IMR-90 (cell line): ENCODE measurements around the gene POU2AF2. TPM values are rescaled to one million over a fixed set of nuclear protein-coding genes. Genes with fewer than 3 reads are reported as not detected.

Experiments
- ATAC-seq: fragments of 200-7000 bp; cut with Tn5 transposase; 2 replicates; pipeline ENCODE4 v1.9.1; 2020; ENCODE audit warnings: low read depth, mild to moderate bottlenecking, moderate library complexity
- BruUV-seq: library from RNA; stranded (reverse); fragments of 400-500 nt; replicated peaks from 2 replicates; lab custom pipeline; 2021; lab: Mats Ljungman, UMichigan
- CTCF ChIA-PET: fragments of 300-600 bp; formaldehyde crosslinking; extraction: SDS; loops from one replicate; lab custom pipeline; 2021; ENCODE audit warnings: antibody characterized with exemption; lab: Yijun Ruan, JAX
- POLR2A ChIA-PET: fragments of 300-600 bp; sonication (Branson Sonifier 250); formaldehyde crosslinking; loops from one replicate; lab custom pipeline; 2022; ENCODE audit warnings: antibody characterized with exemption; ENCODE audit not compliant: unreplicated experiment; lab: Charles Lee
- DNase-seq: peaks from one replicate; pipeline ENCODE4 v3.0.0; 2013
- H2AFZ ChIP-seq: replicated peaks from 2 replicates; pipeline ENCODE3; 2013; ENCODE audit warnings: low read length, mild to moderate bottlenecking; ENCODE audit not compliant: poor library complexity
- H2AK5ac ChIP-seq: 2 replicates; pipeline ENCODE4 v1.6.1; 2013; ENCODE audit warnings: low read depth, low read length, inconsistent platforms
- H2AK9ac ChIP-seq: replicated peaks from 2 replicates; pipeline ENCODE3; 2013; ENCODE audit warnings: mild to moderate bottlenecking, low read depth, low read length, moderate library complexity; ENCODE audit not compliant: poor library complexity
- H2BK120ac ChIP-seq: 2 replicates; pipeline ENCODE4 v1.6.1; 2013; ENCODE audit warnings: low read depth, low read length, inconsistent platforms
- H2BK15ac ChIP-seq: 3 replicates; pipeline ENCODE4 v1.6.1; 2013; ENCODE audit warnings: low read depth, low read length, inconsistent platforms
- H2BK20ac ChIP-seq: 2 replicates; pipeline ENCODE4 v1.6.1; 2013; ENCODE audit warnings: low read depth, mild to moderate bottlenecking, inconsistent platforms, low read length, moderate library complexity
- H2BK5ac ChIP-seq: 2 replicates; pipeline ENCODE4 v1.6.1; 2013; ENCODE audit warnings: mild to moderate bottlenecking, low read depth, low read length, inconsistent platforms; ENCODE audit not compliant: poor library complexity, severe bottlenecking
- H3K14ac ChIP-seq: replicated peaks from 2 replicates; pipeline ENCODE4 v1.6.1; 2013; ENCODE audit warnings: low read depth, low read length, inconsistent platforms
- H3K18ac ChIP-seq: 2 replicates; pipeline ENCODE4 v1.6.1; 2013; ENCODE audit warnings: low read depth, low read length, control low read depth
- H3K23ac ChIP-seq: 2 replicates; pipeline ENCODE4 v1.6.1; 2013; ENCODE audit warnings: low read depth, low read length, inconsistent platforms
- H3K27ac ChIP-seq: 2 replicates; pipeline ENCODE4 v1.5.1; 2013; ENCODE audit warnings: mild to moderate bottlenecking, control low read depth, low read length; ENCODE audit not compliant: insufficient read depth
- H3K27me3 ChIP-seq: 2 replicates; pipeline ENCODE4 v1.6.1; 2013; ENCODE audit warnings: low read length; ENCODE audit not compliant: control insufficient read depth, insufficient read depth
- H3K36me3 ChIP-seq: 2 replicates; pipeline ENCODE4 v1.6.1; 2013; ENCODE audit warnings: low read length, mixed read lengths; ENCODE audit not compliant: control insufficient read depth, insufficient read depth
- H3K4ac ChIP-seq: 2 replicates; pipeline ENCODE4 v1.6.1; 2013; ENCODE audit warnings: low read depth, low read length, inconsistent platforms
- H3K4me1 ChIP-seq: 2 replicates; pipeline ENCODE4 v1.6.1; 2013; ENCODE audit warnings: low read length, mixed read lengths; ENCODE audit not compliant: control insufficient read depth, insufficient read depth
- H3K4me2 ChIP-seq: 2 replicates; pipeline ENCODE4 v1.6.1; 2013; ENCODE audit warnings: low read depth, mild to moderate bottlenecking, control low read depth, low read length, moderate library complexity
- H3K4me3 ChIP-seq: 2 replicates; pipeline ENCODE4 v1.5.1; 2013; ENCODE audit warnings: low read depth, mild to moderate bottlenecking, control low read depth, low read length, moderate library complexity; ENCODE audit not compliant: insufficient read depth
- H3K56ac ChIP-seq: 2 replicates; pipeline ENCODE4 v1.6.1; 2013; ENCODE audit warnings: low read length, inconsistent platforms; ENCODE audit not compliant: insufficient read depth; ENCODE audit errors: extremely low read depth
- H3K79me1 ChIP-seq, 2 experiments: 2 replicates each; pipeline ENCODE4 v1.6.1; 2013; ENCODE audit warnings: low read length in 2 of 2, inconsistent platforms in 1 of 2, low read depth in 1 of 2
- H3K9ac ChIP-seq: 2 replicates; pipeline ENCODE4 v1.6.1; 2013; ENCODE audit warnings: low read depth, low read length, control low read depth
- H3K9me1 ChIP-seq: 2 replicates; pipeline ENCODE4 v1.6.1; 2013; ENCODE audit warnings: low read length, inconsistent platforms; ENCODE audit not compliant: insufficient read depth
- H3K9me3 ChIP-seq: 2 replicates; pipeline ENCODE4 v1.6.1; 2013; ENCODE audit warnings: low read length; ENCODE audit not compliant: control insufficient read depth, insufficient read depth
- H4K20me1 ChIP-seq: 2 replicates; pipeline ENCODE4 v1.6.1; 2013; ENCODE audit warnings: low read length, inconsistent platforms; ENCODE audit not compliant: insufficient read depth
- H4K5ac ChIP-seq: 2 replicates; pipeline ENCODE4 v1.6.1; 2013; ENCODE audit warnings: mild to moderate bottlenecking, low read depth, low read length, control low read depth
- H4K8ac ChIP-seq, 2 experiments: 2 replicates each; pipeline ENCODE4 v1.6.1; 2013; ENCODE audit warnings: low read depth in 2 of 2, low read length in 2 of 2, control low read depth in 1 of 2, inconsistent platforms in 1 of 2
- H4K91ac ChIP-seq: 2 replicates; pipeline ENCODE4 v1.6.1; 2013; ENCODE audit warnings: low read depth, low read length, inconsistent platforms; ENCODE audit not compliant: insufficient read depth
- BHLHE40 ChIP-seq: fragments of 150-350 bp; IDR thresholded peaks from 2 replicates; pipeline ENCODE4 v1.6.1; 2016; ENCODE audit warnings: mild to moderate bottlenecking, low read depth, low read length
- CEBPB ChIP-seq: IDR thresholded peaks from 2 replicates; pipeline ENCODE4 v1.6.1; 2012; ENCODE audit warnings: low read depth, low read length, improper control_type of control experiment
- CHD1 ChIP-seq: IDR thresholded peaks from 2 replicates; pipeline ENCODE4 v1.6.1; 2012; ENCODE audit warnings: low read depth, low read length, improper control_type of control experiment
- FOS ChIP-seq: fragments of 150-350 bp; IDR thresholded peaks from 2 replicates; pipeline ENCODE4 v1.6.1; 2016; ENCODE audit warnings: low read depth, low read length
- MAFK ChIP-seq: IDR thresholded peaks from 2 replicates; pipeline ENCODE4 v1.6.1; 2012; ENCODE audit warnings: low read depth, low read length, improper control_type of control experiment
- MAZ ChIP-seq: IDR thresholded peaks from 2 replicates; pipeline ENCODE4 v1.6.1; 2012; ENCODE audit warnings: low read depth, mild to moderate bottlenecking, low read length, improper control_type of control experiment, moderate library complexity, borderline replicate concordance
- MXI1 ChIP-seq: IDR thresholded peaks from 2 replicates; pipeline ENCODE4 v1.6.1; 2012; ENCODE audit warnings: low read depth, mild to moderate bottlenecking, low read length, moderate library complexity, borderline replicate concordance
- NFE2L2 ChIP-seq: fragments of 150-350 bp; IDR thresholded peaks from 2 replicates; pipeline ENCODE4 v1.6.1; 2016; ENCODE audit warnings: low read depth, mild to moderate bottlenecking, low read length
- POLR2A ChIP-seq: IDR thresholded peaks from 2 replicates; pipeline ENCODE4 v1.6.1; 2012; ENCODE audit warnings: mild to moderate bottlenecking, low read depth, low read length
- RFX5 ChIP-seq: IDR thresholded peaks from 2 replicates; pipeline ENCODE4 v1.8.0; 2012; ENCODE audit warnings: low read depth, mild to moderate bottlenecking, low read length, moderate library complexity
- SMC3 ChIP-seq: fragments of 150-350 bp; IDR thresholded peaks from 2 replicates; pipeline ENCODE4 v1.6.1; 2016; ENCODE audit warnings: low read depth, mild to moderate bottlenecking, antibody characterized with exemption, low read length, moderate library complexity
- dilution Hi-C: fragments of 300-500 bp; cut with HindIII; formaldehyde crosslinking; loops from one replicate; pipeline ENCODE4 v1.14.3; 2018; ENCODE audit warnings: low sequenced_read_pairs; ENCODE audit not compliant: unreplicated experiment
- in situ Hi-C: fragments of 300-500 bp; cut with MboI; formaldehyde crosslinking; loops from 3 replicates; pipeline ENCODE4 v1.14.3; 2019; ENCODE audit warnings: low sequenced_read_pairs, inconsistent platforms, mixed read lengths
- intact Hi-C: fragments of 100-400 bp; cut with micrococcal nuclease; formaldehyde crosslinking; loops from 2 replicates; pipeline ENCODE4 v1.10.0; 2022
- polyA plus RNA-seq, 3 experiments: library from polyadenylated mRNA; depleted of rRNA; stranded (reverse); fragments of >200 nt; gene quantifications; 2 replicates each; pipeline ENCODE4 v1.2.3, GENCODE V29; 2012; ENCODE audit warnings: low replicate concordance in 1 of 3
- total RNA-seq: library from RNA; depleted of rRNA; stranded (reverse); fragments of >200 nt; gene quantifications from 2 replicates; pipeline ENCODE4 v1.2.3, GENCODE V29; 2012
- TF ChIP-seq, protein P1 (sequence below): conservative IDR thresholded peaks from 2 replicates; pipeline ENCODE4 v1.5.1; 2012; ENCODE audit warnings: mild to moderate bottlenecking, low read depth, low read length, improper control_type of control experiment
- TF ChIP-seq, protein P2 (sequence below): fragments of 150-350 bp; IDR thresholded peaks from 2 replicates; pipeline ENCODE4 v1.6.1; 2016; ENCODE audit warnings: low read depth, mild to moderate bottlenecking, low read length, moderate library complexity, borderline replicate concordance

POU2AF2 gene
- total and polyA plus RNA-seq, 2 of the 4 experiments (the other 2 are of a cell fraction), result not detected

DNA sequence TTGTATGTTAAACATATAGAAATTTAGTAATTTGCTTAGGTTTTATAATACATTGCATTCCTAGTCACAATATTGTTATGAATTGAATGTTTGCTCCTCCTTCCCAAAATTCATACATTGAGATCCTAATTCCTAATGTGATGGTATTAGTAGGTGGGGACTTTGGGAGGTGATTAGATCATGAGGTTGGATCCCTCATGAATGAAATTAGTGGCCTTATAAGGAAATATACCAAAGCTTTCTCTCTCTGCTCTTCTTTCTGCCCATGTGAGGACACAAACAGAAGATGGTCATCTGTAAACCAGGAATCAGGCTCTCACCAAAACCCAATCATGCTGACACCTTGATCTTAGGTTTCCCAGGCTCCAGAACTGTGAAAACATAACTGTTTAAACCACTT lies 41.3 kb upstream of the POU2AF2 start:
- TF ChIP-seq POLR2A, result no peak
- TF ChIP-seq CHD1, result no peak
- TF ChIP-seq MAZ, result no peak
- TF ChIP-seq CEBPB, result no peak
- TF ChIP-seq, protein P1, sequence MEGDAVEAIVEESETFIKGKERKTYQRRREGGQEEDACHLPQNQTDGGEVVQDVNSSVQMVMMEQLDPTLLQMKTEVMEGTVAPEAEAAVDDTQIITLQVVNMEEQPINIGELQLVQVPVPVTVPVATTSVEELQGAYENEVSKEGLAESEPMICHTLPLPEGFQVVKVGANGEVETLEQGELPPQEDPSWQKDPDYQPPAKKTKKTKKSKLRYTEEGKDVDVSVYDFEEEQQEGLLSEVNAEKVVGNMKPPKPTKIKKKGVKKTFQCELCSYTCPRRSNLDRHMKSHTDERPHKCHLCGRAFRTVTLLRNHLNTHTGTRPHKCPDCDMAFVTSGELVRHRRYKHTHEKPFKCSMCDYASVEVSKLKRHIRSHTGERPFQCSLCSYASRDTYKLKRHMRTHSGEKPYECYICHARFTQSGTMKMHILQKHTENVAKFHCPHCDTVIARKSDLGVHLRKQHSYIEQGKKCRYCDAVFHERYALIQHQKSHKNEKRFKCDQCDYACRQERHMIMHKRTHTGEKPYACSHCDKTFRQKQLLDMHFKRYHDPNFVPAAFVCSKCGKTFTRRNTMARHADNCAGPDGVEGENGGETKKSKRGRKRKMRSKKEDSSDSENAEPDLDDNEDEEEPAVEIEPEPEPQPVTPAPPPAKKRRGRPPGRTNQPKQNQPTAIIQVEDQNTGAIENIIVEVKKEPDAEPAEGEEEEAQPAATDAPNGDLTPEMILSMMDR, result no peak
- TF ChIP-seq SMC3, result no peak
- no peak for TF ChIP-seq NFE2L2
- no peak for TF ChIP-seq BHLHE40
- TF ChIP-seq FOS, result no peak
- TF ChIP-seq MXI1, result no peak
- no peak for TF ChIP-seq RFX5
- TF ChIP-seq, protein P2, sequence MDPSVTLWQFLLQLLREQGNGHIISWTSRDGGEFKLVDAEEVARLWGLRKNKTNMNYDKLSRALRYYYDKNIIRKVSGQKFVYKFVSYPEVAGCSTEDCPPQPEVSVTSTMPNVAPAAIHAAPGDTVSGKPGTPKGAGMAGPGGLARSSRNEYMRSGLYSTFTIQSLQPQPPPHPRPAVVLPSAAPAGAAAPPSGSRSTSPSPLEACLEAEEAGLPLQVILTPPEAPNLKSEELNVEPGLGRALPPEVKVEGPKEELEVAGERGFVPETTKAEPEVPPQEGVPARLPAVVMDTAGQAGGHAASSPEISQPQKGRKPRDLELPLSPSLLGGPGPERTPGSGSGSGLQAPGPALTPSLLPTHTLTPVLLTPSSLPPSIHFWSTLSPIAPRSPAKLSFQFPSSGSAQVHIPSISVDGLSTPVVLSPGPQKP, result no peak
- no peak for TF ChIP-seq MAFK
- Histone ChIP-seq H3K4me2 (no peak overlapping the region), H3K9me1 (peaks cover 7% of the 10 kb centered on the region; the same call in 1 of the 2 replicates), H2AK5ac (peak overlapping the region; percentile 49; the same call in 1 of the 2 replicates), H4K8ac (peak overlapping the region in 1 of 2 experiments; percentile 63; a peak in 2 of 4 replicates), H3K56ac (no peak overlapping the region), H3K9me3 (no peaks in the 10 kb centered on the region), H3K27ac (no peak overlapping the region), H2AFZ (no peak overlapping the region), H2BK15ac (peak overlapping the region; percentile 72; the same call in 2 of the 3 replicates), H2BK120ac (peak overlapping the region; percentile 81), H3K9ac (no peak overlapping the region), H3K4me1 (peaks cover 18% of the 10 kb centered on the region), H2BK5ac (no peak overlapping the region), H3K4ac (peak overlapping the region; percentile 58; the same call in 1 of the 2 replicates), H3K79me1 (no peaks in the 10 kb centered on the region), H2AK9ac (no peak overlapping the region), H3K36me3 (no peaks in the 10 kb centered on the region), H4K5ac (no peak overlapping the region), H4K20me1 (no peaks in the 10 kb centered on the region), H3K23ac (no peak overlapping the region), H3K4me3 (no peak overlapping the region), H2BK20ac (peak overlapping the region; percentile 97), H3K18ac (peak overlapping the region; percentile 67; the same call in 1 of the 2 replicates), H3K14ac (peak overlapping the region; percentile 75; the same call in 1 of the 2 replicates), H3K27me3 (no peaks in the 10 kb centered on the region), H4K91ac (peak overlapping the region; percentile 74)
- ChIA-PET POLR2A (no interaction called here), CTCF (interaction anchor here (1.0 kb wide), 1 partner anchor 9 kb away, joined by 3 read pairs; no protein-coding TSS in a partner anchor)
- no peak for ATAC-seq
- in situ Hi-C loops (no loop called here), intact Hi-C loops (no loop called here), dilution Hi-C loops (no loop called here)
- DNase-seq, result no peak
- no TSS peak for BruUV-seq
